Parathyroid adenoma (tissue), 2 donors: ENCODE measurements around the gene PTPA.

Experiments used
- H2AFZ ChIP-seq: fragments of 300-600 bp; sonication (generic); one replicate; pipeline ENCODE4 v1.7.0; 2017; ENCODE audit warnings: antibody characterized with exemption, mild to moderate bottlenecking
- H3K27ac ChIP-seq: fragments of 300-600 bp; sonication (generic); one replicate; pipeline ENCODE4 v1.7.0; 2017
- H3K27me3 ChIP-seq: fragments of 300-600 bp; sonication (generic); one replicate; pipeline ENCODE4 v1.7.0; 2017; ENCODE audit warnings: low read length; ENCODE audit not compliant: control insufficient read depth, insufficient read depth
- H3K36me3 ChIP-seq: fragments of 300-600 bp; sonication (generic); one replicate; pipeline ENCODE4 v1.7.0; 2017; ENCODE audit warnings: low read length; ENCODE audit not compliant: control insufficient read depth, insufficient read depth
- H3K4me1 ChIP-seq: fragments of 300-600 bp; sonication (generic); one replicate; pipeline ENCODE4 v1.7.0; 2017; ENCODE audit warnings: control low read depth
- H3K4me2 ChIP-seq: fragments of 300-600 bp; sonication (generic); one replicate; pipeline ENCODE4 v1.7.0; 2017; ENCODE audit warnings: low read length
- H3K4me3 ChIP-seq: fragments of 300-600 bp; sonication (generic); one replicate; pipeline ENCODE4 v1.7.0; 2017; ENCODE audit warnings: low read depth, low read length
- H3K79me2 ChIP-seq: fragments of 300-600 bp; sonication (generic); one replicate; pipeline ENCODE4 v1.7.0; 2017; ENCODE audit warnings: control low read depth
- H3K9ac ChIP-seq: fragments of 300-600 bp; sonication (generic); one replicate; pipeline ENCODE4 v1.7.0; 2017; ENCODE audit warnings: mild to moderate bottlenecking
- H3K9me3 ChIP-seq: fragments of 300-600 bp; sonication (generic); one replicate; pipeline ENCODE4 v1.7.0; 2017; ENCODE audit warnings: low read length; ENCODE audit not compliant: control insufficient read depth
- CTCF ChIP-seq: fragments of 300-600 bp; sonication (generic); IDR thresholded peaks from one replicate; pipeline ENCODE4 v1.7.0; 2017; ENCODE audit warnings: antibody characterized with exemption, mild to moderate bottlenecking
- donor health status: primary hyperparathyroidism.

Gene PTPA

GRCh38 chr9:129148463-129149204, 37.4 kb downstream of the PTPA start:
- Histone ChIP-seq H3K9me3 (no peaks in the 10 kb centered on the region), H3K79me2 (peaks cover 3% of the 10 kb centered on the region), H3K9ac (no peak overlapping the region), H3K27me3 (no peaks in the 10 kb centered on the region), H3K27ac (no peak overlapping the region), H3K4me2 (no peak overlapping the region), H3K4me3 (no peak overlapping the region), H3K4me1 (no peaks in the 10 kb centered on the region), H3K36me3 (no peaks in the 10 kb centered on the region), H2AFZ (no peak overlapping the region)
- TF ChIP-seq CTCF = no peak

GRCh38 chr9:129149442-129149841, 38.2 kb downstream of the PTPA start:
- no peak overlapping the region for H3K4me3 ChIP-seq
- TF ChIP-seq CTCF = no peak
- no peaks in the 10 kb centered on the region for H3K36me3 ChIP-seq
- no peak overlapping the region for H3K9ac ChIP-seq
- H3K27me3 ChIP-seq = no peaks in the 10 kb centered on the region
- H3K27ac ChIP-seq = no peak overlapping the region
- no peaks in the 10 kb centered on the region for H3K4me1 ChIP-seq
- H3K4me2 ChIP-seq = no peak overlapping the region
- no peak overlapping the region for H2AFZ ChIP-seq
- H3K79me2 ChIP-seq = no peaks in the 10 kb centered on the region
- H3K9me3 ChIP-seq = no peaks in the 10 kb centered on the region

- H3K4me2 ChIP-seq = no peak overlapping the region
- H3K27ac ChIP-seq = no peak overlapping the region
- no peak for TF ChIP-seq CTCF
- H3K9me3 ChIP-seq = no peaks in the 10 kb centered on the region
- H3K4me1 ChIP-seq = no peaks in the 10 kb centered on the region
- no peaks in the 10 kb centered on the region for H3K79me2 ChIP-seq
- H3K36me3 ChIP-seq = no peaks in the 10 kb centered on the region
- H3K9ac ChIP-seq = no peak overlapping the region
- H2AFZ ChIP-seq = no peak overlapping the region
- H3K27me3 ChIP-seq = no peaks in the 10 kb centered on the region
- H3K4me3 ChIP-seq = no peak overlapping the region
These were observed 38.9 kb downstream of the PTPA start for GRCh38 chr9:129150122-129150521.

- Histone ChIP-seq H2AFZ (no peak overlapping the region), H3K9ac (no peak overlapping the region), H3K4me3 (no peak overlapping the region), H3K36me3 (no peaks in the 10 kb centered on the region), H3K4me1 (no peaks in the 10 kb centered on the region), H3K9me3 (no peaks in the 10 kb centered on the region), H3K27me3 (no peaks in the 10 kb centered on the region), H3K4me2 (no peak overlapping the region), H3K27ac (no peak overlapping the region), H3K79me2 (no peaks in the 10 kb centered on the region)
- no peak for TF ChIP-seq CTCF
These were observed 39.5 kb downstream of the PTPA start for GRCh38 chr9:129150672-129151211.

GRCh38 chr9:129151469-129151868, 40.3 kb downstream of the PTPA start:
- H3K36me3 ChIP-seq = no peaks in the 10 kb centered on the region

More at GRCh38 chr9:129151469-129151868, 40.3 kb downstream of the PTPA start:
- H3K4me1 ChIP-seq = no peaks in the 10 kb centered on the region
- no peak overlapping the region for H3K4me3 ChIP-seq
- H2AFZ ChIP-seq = no peak overlapping the region
- H3K9ac ChIP-seq = no peak overlapping the region
- no peaks in the 10 kb centered on the region for H3K79me2 ChIP-seq
- TF ChIP-seq CTCF = no peak
- no peak overlapping the region for H3K27ac ChIP-seq
- H3K9me3 ChIP-seq = no peaks in the 10 kb centered on the region
- no peak overlapping the region for H3K4me2 ChIP-seq
- no peaks in the 10 kb centered on the region for H3K27me3 ChIP-seq
